Superior temporal gyrus (tissue), 1 donor: ENCODE measurements around the gene PAX7.

Source experiments
- DNase-seq: peaks from one replicate; pipeline ENCODE4 v3.0.0-alpha.2; 2016; ENCODE audit errors: extremely low spot score

The PAX7 gene

GRCh38 chr1:18701183-18701582, 70.5 kb downstream of the PAX7 start:
- DNase-seq = no peak

- DNase-seq = peak; percentile 52
These were observed 72.5 kb downstream of the PAX7 start for GRCh38 chr1:18703041-18703621.

- DNase-seq = no peak
These were observed 75.2 kb downstream of the PAX7 start for GRCh38 chr1:18705811-18706210.

- no peak for DNase-seq
These were observed 77.1 kb downstream of the PAX7 start for GRCh38 chr1:18707696-18708257.

GRCh38 chr1:18710002-18710401, 79.4 kb downstream of the PAX7 start:
- DNase-seq = no peak

GRCh38 chr1:18711003-18711402, 80.4 kb downstream of the PAX7 start:
- no peak for DNase-seq

GRCh38 chr1:18711536-18712251, 81.0 kb downstream of the PAX7 start:
- no peak for DNase-seq

GRCh38 chr1:18712252-18712600, 81.6 kb downstream of the PAX7 start:
- DNase-seq = no peak

- DNase-seq = no peak
These were observed 83.9 kb downstream of the PAX7 start for GRCh38 chr1:18714404-18715175.

GRCh38 chr1:18716112-18716784, 85.6 kb downstream of the PAX7 start:
- no peak for DNase-seq

- no peak for DNase-seq
These were observed 86.4 kb downstream of the PAX7 start for GRCh38 chr1:18716785-18717678.

GRCh38 chr1:18719786-18720451, 89.3 kb downstream of the PAX7 start:
- DNase-seq = no peak

- no peak for DNase-seq
These were observed 90.4 kb downstream of the PAX7 start for GRCh38 chr1:18721041-18721440.

- DNase-seq = no peak
These were observed 91.1 kb downstream of the PAX7 start for GRCh38 chr1:18721776-18722175.

- DNase-seq = no peak
These were observed 91.6 kb downstream of the PAX7 start for GRCh38 chr1:18722270-18722669.

- no peak for DNase-seq
These were observed 92.6 kb downstream of the PAX7 start for GRCh38 chr1:18723206-18723605.

- no peak for DNase-seq
These were observed 93.2 kb downstream of the PAX7 start for GRCh38 chr1:18723701-18724411.

GRCh38 chr1:18724801-18725200, 94.2 kb downstream of the PAX7 start:
- no peak for DNase-seq

- no peak for DNase-seq
These were observed 94.7 kb downstream of the PAX7 start for GRCh38 chr1:18725231-18725895.
